HG02938 (cell line): ENCODE results near the gene COMT.

Source experiments
- ATAC-seq: cut with Tn5 transposase; IDR thresholded peaks from one replicate; pipeline ENCODE4 v1.9.1; 2021; ENCODE audit warnings: mild to moderate bottlenecking, moderate library complexity; ENCODE audit not compliant: unreplicated experiment

Gene COMT

DNA sequence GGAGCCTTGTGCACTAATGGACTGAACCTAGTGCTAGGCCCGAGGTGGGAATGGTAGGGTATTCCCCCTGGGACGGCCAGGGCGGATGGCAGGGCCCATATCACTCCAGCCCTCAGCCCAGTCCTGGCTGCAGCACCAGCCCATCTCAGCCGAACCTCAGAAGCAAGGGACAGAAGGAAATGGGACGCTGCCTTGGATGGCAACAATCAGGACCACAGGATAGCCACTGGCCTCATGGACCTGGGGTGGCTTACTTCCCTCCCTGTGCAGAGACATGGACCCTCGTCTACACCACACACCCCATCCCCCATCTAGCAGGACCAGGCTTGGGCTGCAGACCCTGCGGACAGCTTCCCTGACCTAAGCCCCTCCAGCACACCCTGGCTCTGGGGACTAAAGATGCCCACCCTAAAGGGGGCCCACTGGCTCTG, 50.9 kb downstream of the COMT start:
- ATAC-seq = no peak

GRCh38 chr22:19992921-19993355, 51.4 kb downstream of the COMT start:
- no peak for ATAC-seq

DNA sequence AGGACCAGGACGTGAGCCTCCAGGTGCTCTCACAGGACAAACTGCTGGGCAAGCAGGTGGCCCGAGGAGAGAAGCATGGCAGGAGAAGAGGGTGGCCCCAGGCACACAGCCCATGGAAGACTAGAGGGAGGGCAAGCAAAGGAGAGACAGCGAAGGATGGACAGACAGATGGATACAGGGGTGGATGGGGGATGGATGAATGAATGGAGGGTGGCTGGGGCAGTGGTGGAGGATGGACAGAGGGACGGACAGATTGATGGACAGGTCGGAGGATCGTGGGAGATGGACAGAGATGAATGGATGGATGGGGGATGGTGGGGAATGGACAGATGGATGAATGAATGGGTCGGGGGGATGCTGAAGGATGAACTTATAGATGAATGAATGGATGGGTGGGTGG, 52.4 kb downstream of the COMT start:
- no peak for ATAC-seq

GRCh38 chr22:19994851-19995610, 53.5 kb downstream of the COMT start:
- no peak for ATAC-seq

GRCh38 chr22:19995611-19996339, 54.2 kb downstream of the COMT start:
- ATAC-seq = no peak

GRCh38 chr22:19996694-19997384, 55.3 kb downstream of the COMT start:
- ATAC-seq = no peak

GRCh38 chr22:19997561-19998231, 56.1 kb downstream of the COMT start:
- no peak for ATAC-seq

- ATAC-seq = no peak
These were observed 56.8 kb downstream of the COMT start for GRCh38 chr22:19998232-19998951.

DNA sequence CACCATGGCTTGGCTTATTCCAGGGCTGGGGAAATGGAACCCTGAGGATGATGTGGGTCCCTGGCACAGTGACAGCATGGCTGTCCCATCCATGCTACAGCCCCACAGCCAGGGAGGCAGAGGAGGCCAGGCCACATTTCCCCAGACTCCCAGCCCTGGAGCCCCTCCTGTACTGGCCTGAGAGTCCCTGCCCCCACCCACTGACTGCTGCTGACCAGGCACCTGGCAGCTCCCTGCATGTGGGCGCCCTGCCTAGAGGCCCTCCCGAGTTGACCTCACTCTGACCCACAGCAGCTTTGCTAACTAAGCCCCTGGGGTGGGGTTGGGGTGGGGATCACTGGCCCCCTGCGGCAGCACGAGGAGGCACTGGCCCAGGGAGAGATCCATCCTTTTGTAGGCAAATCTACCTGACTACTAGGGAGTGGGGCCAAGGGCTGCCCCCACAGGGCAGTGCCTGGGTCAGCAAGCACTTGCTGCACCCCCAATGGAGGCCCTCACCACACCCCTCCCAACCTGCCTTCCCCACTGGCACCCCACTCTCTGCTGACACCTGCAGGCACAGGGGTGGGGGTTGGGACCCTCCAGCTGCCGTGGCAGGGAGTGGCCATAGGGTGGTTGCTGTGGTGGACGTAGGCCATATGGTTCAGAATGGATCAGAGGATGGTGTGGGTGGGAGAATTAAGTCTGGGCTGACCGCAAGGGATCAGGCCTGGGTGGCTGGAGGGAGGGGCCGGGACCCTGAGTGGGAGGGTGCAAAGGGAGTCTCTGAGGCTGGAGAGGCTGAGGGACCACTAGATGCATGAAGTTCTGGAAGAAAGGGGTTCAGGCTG, 57.6 kb downstream of the COMT start:
- ATAC-seq = no peak

DNA sequence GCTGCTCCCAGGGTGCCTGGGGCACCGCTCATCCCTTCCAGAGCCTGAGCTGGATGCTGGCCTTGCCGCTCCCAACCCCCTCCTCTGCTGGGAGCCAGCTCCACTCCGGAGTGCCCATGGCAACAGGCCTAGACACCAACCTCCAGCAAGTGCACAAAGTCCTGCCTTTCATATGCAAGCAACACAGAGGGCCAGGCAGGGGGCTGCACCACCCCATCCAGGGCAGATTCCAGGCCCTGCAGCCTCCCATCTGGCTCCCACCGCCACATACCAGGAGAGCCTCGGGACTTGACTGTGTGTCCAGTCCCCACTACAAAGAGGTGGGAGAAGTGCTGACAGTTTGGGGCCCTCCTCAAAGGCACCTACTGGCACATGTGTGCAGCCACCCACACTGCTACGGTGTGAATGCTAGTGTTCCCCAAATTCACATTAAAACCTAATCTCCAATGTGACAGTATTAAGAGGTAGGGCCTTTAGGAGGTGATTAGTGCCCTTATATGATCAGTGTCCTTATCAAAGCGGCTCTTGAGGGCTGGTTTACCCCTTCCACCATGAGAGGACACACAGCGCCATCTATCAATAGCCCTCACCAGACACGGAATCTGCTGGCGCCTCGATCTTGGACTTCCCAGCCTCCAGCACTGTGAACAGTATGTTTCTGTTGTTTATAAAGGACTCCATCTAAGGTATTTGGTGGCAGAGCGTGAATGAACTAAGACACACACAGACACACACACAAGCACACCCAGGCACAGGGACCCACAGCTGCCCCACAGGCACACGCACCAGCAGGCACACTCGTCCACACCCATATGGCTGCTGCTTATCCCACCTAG, 58.9 kb downstream of the COMT start:
- ATAC-seq = no peak

- no peak for ATAC-seq
These were observed 59.6 kb downstream of the COMT start for GRCh38 chr22:20001082-20001638.

- ATAC-seq = no peak
These were observed 60.6 kb downstream of the COMT start for GRCh38 chr22:20002128-20002527.

- no peak for ATAC-seq
These were observed 61.1 kb downstream of the COMT start for GRCh38 chr22:20002636-20003035.

- no peak for ATAC-seq
These were observed 61.7 kb downstream of the COMT start for GRCh38 chr22:20003304-20003703.

GRCh38 chr22:20004464-20004863, 62.9 kb downstream of the COMT start:
- no peak for ATAC-seq

- ATAC-seq = no peak
These were observed 66.8 kb downstream of the COMT start for GRCh38 chr22:20008221-20008995.

- ATAC-seq = no peak
These were observed 67.5 kb downstream of the COMT start for GRCh38 chr22:20009018-20009491.
